HepG2 (cell line): ENCODE measurements around the gene BEND3. TPM values are rescaled to one million over a fixed set of nuclear protein-coding genes. Genes with fewer than 3 reads are reported as not detected.

Experiments used
- AHR ChIP-seq: IDR thresholded peaks from 2 replicates; pipeline ENCODE4 v1.6.1; 2018; ENCODE audit warnings: missing genetic modification reagents, missing compliant biosample characterization
- ATM ChIP-seq: fragments of 450-650 bp; IDR thresholded peaks from 2 replicates; pipeline ENCODE4 v1.7.1; 2017; ENCODE audit warnings: mild to moderate bottlenecking, borderline replicate concordance
- CREM ChIP-seq, 2 experiments: sonication (generic) in 1 of 2; formaldehyde crosslinking in 1 of 2; IDR thresholded peaks; 2 replicates each; pipeline versions ENCODE4 v1.4.0 to v1.6.1; 2016 to 2020; ENCODE audit warnings: antibody characterized with exemption in 1 of 2, mild to moderate bottlenecking in 1 of 2, missing genetic modification reagents in 1 of 2
- FOXJ3 ChIP-seq: sonication (generic); formaldehyde crosslinking; IDR thresholded peaks from 2 replicates; pipeline ENCODE4 v1.4.0; 2020; ENCODE audit warnings: missing genetic modification reagents, mild to moderate bottlenecking, borderline replicate concordance
- PLRG1 ChIP-seq: fragments of 450-650 bp; conservative IDR thresholded peaks from 2 replicates; pipeline ENCODE4 v1.6.1; 2016
- ZNF383 ChIP-seq: sonication (generic); formaldehyde crosslinking; IDR thresholded peaks from 2 replicates; pipeline ENCODE4 v1.4.0; 2020; ENCODE audit warnings: missing genetic modification reagents, mild to moderate bottlenecking, borderline replicate concordance
- ZNF589 ChIP-seq: sonication (generic); formaldehyde crosslinking; conservative IDR thresholded peaks from 2 replicates; pipeline ENCODE4 v1.8.0; 2022; ENCODE audit warnings: mild to moderate bottlenecking, moderate library complexity, missing genetic modification reagents
- ZNF772 ChIP-seq: sonication (generic); formaldehyde crosslinking; IDR thresholded peaks from 2 replicates; pipeline ENCODE4 v1.5.0; 2020; ENCODE audit warnings: mild to moderate bottlenecking, missing genetic modification reagents
- polyA plus RNA-seq, 8 experiments: library from polyadenylated mRNA; depleted of rRNA in 3 of 8; stranded (reverse) in 7 of 8; unstranded in 1 of 8; fragments of >200 nt; fragmentation: Illumina TruSeq in 4 of 8; extraction: Trizol in 4 of 8; gene quantifications; 2 replicates each; pipeline versions ENCODE4 v1.2.1 to v1.2.3, GENCODE V29; 2011 to 2016; ENCODE audit warnings: low read depth in 4 of 8, missing spikeins in 1 of 8, mixed read lengths in 1 of 8; ENCODE audit not compliant: insufficient read depth in 1 of 8
- total RNA-seq, 5 experiments: library from RNA; depleted of rRNA; stranded (reverse); fragments of >200 nt; fragmentation: Illumina TruSeq; extraction: Trizol; gene quantifications; 2 replicates each; pipeline ENCODE4 v1.2.3, GENCODE V29; 2016; ENCODE audit warnings: low read depth in 1 of 5
- TF ChIP-seq, protein P1 (sequence below): IDR thresholded peaks from 2 replicates; pipeline ENCODE4 v1.6.1; 2016; ENCODE audit warnings: missing biosample characterization, missing genetic modification reagents, low read depth
- TF ChIP-seq, protein P2 (sequence below): sonication (generic); formaldehyde crosslinking; IDR thresholded peaks from 2 replicates; pipeline ENCODE4 v1.4.0; 2020; ENCODE audit warnings: mild to moderate bottlenecking, missing genetic modification reagents
- TF ChIP-seq, protein P3 (sequence below): sonication (generic); formaldehyde crosslinking; IDR thresholded peaks from 2 replicates; pipeline ENCODE4 v1.8.0; 2023; ENCODE audit warnings: mild to moderate bottlenecking, missing genetic modification reagents
- TF ChIP-seq, protein P4 (sequence below): sonication (generic); formaldehyde crosslinking; IDR thresholded peaks from 2 replicates; pipeline ENCODE4 v1.5.1; 2020; ENCODE audit warnings: mild to moderate bottlenecking, missing genetic modification reagents, moderate library complexity
- TF ChIP-seq, protein P5 (sequence below): IDR thresholded peaks from 2 replicates; pipeline ENCODE4 v1.6.1; 2012; ENCODE audit warnings: low read length, improper control_type of control experiment

BEND3 gene
- total and polyA plus RNA-seq, 2 of the 13 experiments (the other 11 are each of a cell fraction or from before 2014, with no cell fraction given): 1.4 to 5.8 TPM

DNA sequence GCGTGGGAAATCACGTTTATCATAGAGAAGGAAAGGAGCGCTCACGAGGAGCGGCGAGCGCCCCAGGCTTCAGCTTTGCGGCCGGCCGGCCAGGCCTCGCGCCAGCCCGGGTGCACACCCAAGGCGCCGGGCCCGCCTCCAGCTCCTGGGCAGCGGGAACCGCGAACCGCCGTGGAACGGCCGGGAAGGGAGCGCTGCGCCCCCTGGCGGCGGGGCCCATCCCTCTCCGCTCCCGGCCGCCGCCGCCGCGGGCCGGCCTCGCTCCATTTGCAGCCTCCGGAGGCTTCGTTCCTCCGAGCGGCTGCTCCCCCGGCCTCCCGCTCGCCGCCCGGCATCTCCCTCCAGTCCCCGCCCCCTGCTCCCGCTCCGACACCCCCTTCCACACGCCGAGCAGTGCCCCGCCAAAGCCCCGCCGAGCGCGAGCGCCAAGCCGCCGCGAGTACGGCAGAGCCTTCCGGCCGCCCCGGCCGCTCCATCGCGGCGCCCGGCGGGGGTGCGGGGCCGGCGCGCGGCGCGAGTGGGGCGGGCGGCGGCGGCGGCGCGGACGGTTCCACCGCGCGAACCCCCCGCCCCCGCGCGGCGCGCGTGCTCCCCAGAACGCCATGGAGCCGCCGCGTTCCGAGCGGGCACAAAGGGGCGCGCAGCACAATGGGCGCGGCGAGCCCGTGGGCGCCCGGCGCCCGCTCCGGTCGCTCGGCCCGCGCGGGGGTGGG lies 946 bp downstream of the BEND3 start (continued):
- TF ChIP-seq CREM (IDR thresholded peaks at IDR 0.05): no peak
- no peak for TF ChIP-seq CREM (CRISPR knock-in tag; IDR thresholded peaks at IDR 0.05)
- TF ChIP-seq ZNF772 (CRISPR knock-in tag): peak; percentile 12; the same call in 1 of the 2 replicates
- no peak for TF ChIP-seq AHR (CRISPR knock-in tag)
- TF ChIP-seq, protein P1, sequence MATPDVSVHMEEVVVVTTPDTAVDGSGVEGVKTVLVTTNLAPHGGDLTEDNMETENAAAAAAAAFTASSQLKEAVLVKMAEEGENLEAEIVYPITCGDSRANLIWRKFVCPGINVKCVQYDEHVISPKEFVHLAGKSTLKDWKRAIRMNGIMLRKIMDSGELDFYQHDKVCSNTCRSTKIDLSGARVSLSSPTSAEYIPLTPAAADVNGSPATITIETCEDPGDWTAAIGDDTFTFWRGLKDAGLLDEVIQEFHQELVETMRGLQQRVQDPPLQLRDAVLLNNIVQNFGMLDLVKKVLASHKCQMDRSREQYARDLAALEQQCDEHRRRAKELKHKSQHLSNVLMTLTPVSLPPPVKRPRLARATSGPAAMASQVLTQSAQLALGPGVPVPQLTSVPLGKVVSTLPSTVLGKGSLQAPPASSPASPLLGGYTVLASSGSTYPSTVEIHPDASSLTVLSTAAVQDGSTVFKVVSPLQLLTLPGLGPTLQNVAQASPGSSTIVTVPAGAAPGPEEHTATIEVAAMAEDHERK: no peak
- TF ChIP-seq ATM: no peak
- no peak for TF ChIP-seq PLRG1
- TF ChIP-seq ZNF383: no peak
- no peak for TF ChIP-seq ZNF589 (CRISPR knock-in tag)
- TF ChIP-seq, protein P2, sequence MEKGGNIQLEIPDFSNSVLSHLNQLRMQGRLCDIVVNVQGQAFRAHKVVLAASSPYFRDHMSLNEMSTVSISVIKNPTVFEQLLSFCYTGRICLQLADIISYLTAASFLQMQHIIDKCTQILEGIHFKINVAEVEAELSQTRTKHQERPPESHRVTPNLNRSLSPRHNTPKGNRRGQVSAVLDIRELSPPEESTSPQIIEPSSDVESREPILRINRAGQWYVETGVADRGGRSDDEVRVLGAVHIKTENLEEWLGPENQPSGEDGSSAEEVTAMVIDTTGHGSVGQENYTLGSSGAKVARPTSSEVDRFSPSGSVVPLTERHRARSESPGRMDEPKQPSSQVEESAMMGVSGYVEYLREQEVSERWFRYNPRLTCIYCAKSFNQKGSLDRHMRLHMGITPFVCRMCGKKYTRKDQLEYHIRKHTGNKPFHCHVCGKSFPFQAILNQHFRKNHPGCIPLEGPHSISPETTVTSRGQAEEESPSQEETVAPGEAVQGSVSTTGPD: no peak
- no peak for TF ChIP-seq FOXJ3
- TF ChIP-seq, protein P3, sequence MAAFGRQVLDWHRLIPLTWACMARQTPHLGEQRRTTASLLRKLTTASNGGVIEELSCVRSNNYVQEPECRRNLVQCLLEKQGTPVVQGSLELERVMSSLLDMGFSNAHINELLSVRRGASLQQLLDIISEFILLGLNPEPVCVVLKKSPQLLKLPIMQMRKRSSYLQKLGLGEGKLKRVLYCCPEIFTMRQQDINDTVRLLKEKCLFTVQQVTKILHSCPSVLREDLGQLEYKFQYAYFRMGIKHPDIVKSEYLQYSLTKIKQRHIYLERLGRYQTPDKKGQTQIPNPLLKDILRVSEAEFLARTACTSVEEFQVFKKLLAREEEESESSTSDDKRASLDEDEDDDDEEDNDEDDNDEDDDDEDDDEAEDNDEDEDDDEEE (CRISPR knock-in tag): no peak
- TF ChIP-seq, protein P4, sequence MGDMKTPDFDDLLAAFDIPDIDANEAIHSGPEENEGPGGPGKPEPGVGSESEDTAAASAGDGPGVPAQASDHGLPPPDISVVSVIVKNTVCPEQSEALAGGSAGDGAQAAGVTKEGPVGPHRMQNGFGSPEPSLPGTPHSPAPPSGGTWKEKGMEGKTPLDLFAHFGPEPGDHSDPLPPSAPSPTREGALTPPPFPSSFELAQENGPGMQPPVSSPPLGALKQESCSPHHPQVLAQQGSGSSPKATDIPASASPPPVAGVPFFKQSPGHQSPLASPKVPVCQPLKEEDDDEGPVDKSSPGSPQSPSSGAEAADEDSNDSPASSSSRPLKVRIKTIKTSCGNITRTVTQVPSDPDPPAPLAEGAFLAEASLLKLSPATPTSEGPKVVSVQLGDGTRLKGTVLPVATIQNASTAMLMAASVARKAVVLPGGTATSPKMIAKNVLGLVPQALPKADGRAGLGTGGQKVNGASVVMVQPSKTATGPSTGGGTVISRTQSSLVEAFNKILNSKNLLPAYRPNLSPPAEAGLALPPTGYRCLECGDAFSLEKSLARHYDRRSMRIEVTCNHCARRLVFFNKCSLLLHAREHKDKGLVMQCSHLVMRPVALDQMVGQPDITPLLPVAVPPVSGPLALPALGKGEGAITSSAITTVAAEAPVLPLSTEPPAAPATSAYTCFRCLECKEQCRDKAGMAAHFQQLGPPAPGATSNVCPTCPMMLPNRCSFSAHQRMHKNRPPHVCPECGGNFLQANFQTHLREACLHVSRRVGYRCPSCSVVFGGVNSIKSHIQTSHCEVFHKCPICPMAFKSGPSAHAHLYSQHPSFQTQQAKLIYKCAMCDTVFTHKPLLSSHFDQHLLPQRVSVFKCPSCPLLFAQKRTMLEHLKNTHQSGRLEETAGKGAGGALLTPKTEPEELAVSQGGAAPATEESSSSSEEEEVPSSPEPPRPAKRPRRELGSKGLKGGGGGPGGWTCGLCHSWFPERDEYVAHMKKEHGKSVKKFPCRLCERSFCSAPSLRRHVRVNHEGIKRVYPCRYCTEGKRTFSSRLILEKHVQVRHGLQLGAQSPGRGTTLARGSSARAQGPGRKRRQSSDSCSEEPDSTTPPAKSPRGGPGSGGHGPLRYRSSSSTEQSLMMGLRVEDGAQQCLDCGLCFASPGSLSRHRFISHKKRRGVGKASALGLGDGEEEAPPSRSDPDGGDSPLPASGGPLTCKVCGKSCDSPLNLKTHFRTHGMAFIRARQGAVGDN (CRISPR knock-in tag): peak; percentile 85
- TF ChIP-seq, protein P5, sequence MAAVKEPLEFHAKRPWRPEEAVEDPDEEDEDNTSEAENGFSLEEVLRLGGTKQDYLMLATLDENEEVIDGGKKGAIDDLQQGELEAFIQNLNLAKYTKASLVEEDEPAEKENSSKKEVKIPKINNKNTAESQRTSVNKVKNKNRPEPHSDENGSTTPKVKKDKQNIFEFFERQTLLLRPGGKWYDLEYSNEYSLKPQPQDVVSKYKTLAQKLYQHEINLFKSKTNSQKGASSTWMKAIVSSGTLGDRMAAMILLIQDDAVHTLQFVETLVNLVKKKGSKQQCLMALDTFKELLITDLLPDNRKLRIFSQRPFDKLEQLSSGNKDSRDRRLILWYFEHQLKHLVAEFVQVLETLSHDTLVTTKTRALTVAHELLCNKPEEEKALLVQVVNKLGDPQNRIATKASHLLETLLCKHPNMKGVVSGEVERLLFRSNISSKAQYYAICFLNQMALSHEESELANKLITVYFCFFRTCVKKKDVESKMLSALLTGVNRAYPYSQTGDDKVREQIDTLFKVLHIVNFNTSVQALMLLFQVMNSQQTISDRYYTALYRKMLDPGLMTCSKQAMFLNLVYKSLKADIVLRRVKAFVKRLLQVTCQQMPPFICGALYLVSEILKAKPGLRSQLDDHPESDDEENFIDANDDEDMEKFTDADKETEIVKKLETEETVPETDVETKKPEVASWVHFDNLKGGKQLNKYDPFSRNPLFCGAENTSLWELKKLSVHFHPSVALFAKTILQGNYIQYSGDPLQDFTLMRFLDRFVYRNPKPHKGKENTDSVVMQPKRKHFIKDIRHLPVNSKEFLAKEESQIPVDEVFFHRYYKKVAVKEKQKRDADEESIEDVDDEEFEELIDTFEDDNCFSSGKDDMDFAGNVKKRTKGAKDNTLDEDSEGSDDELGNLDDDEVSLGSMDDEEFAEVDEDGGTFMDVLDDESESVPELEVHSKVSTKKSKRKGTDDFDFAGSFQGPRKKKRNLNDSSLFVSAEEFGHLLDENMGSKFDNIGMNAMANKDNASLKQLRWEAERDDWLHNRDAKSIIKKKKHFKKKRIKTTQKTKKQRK: no peak
